K562 (cell line): Measurements from ENCODE around the gene PIK3C2A. TPM values are rescaled to one million over a fixed set of nuclear protein-coding genes. Genes with fewer than 3 reads are reported as not detected.

ENCODE experiments used
- ATAC-seq: fragments of 200-7000 bp; cut with Tn5 transposase; 3 replicates; pipeline ENCODE4 v1.9.1; 2020; ENCODE audit warnings: moderate library complexity
- BruUV-seq: library from RNA; stranded (reverse); fragments of 400-500 nt; replicated peaks from 2 replicates; lab custom pipeline; 2021; lab: Mats Ljungman, UMichigan
- CTCF ChIA-PET: fragments of 300-600 bp; formaldehyde crosslinking; extraction: SDS; loops from one replicate; lab custom pipeline; 2021; ENCODE audit warnings: low intra/inter-chr PET ratio; lab: Yijun Ruan, JAX
- POLR2A ChIA-PET: fragments of 300-600, 350-650 bp; sonication (Branson Sonifier 250); formaldehyde crosslinking; extraction: SDS; loops from one replicate; lab custom pipeline; 2021; ENCODE audit warnings: antibody characterized with exemption, inconsistent platforms; lab: Yijun Ruan, JAX
- DNase-seq, 4 experiments: peaks; one replicate each; pipeline versions ENCODE4 v3.0.0 to v3.0.0-alpha.2; 2011 to 2018; ENCODE audit warnings: low spot score in 3 of 4, mixed read lengths in 3 of 4; ENCODE audit errors: extremely low read depth in 1 of 4
- FAIRE-seq: peaks from 2 replicates; lab custom pipeline; 2011; peaks lifted over from hg19 to GRCh38; lab: Jason Lieb, UNC
- H2AFZ ChIP-seq: 2 replicates; pipeline ENCODE4 v1.6.0; 2011; ENCODE audit warnings: low read depth, low read length, control low read depth, inconsistent platforms
- H3K27ac ChIP-seq: fragments of 200-600 bp; 3 replicates; pipeline ENCODE4 v1.8.0; 2011; ENCODE audit warnings: low read depth, mild to moderate bottlenecking, control low read depth, inconsistent platforms, low read length, moderate library complexity, mixed read lengths; ENCODE audit errors: extremely low read depth
- H3K27me3 ChIP-seq, 2 experiments: fragments of 300-600 bp in 1 of 2; 2 replicates in 1 of 2; 3 replicates in 1 of 2; pipeline versions ENCODE4 v1.6.0 to v1.8.0; 2011; ENCODE audit warnings: inconsistent platforms in 2 of 2, low read length in 2 of 2, mild to moderate bottlenecking in 1 of 2, mixed read lengths in 1 of 2, moderate library complexity in 1 of 2; ENCODE audit not compliant: control insufficient read depth in 2 of 2, insufficient read depth in 2 of 2
- H3K36me3 ChIP-seq: fragments of 300-600 bp; 3 replicates; pipeline ENCODE4 v1.8.0; 2011; ENCODE audit warnings: mild to moderate bottlenecking, low read length, inconsistent platforms; ENCODE audit not compliant: control insufficient read depth, insufficient read depth
- H3K4me1 ChIP-seq, 2 experiments: fragments of 200-600 bp in 1 of 2; replicated peaks in 1 of 2; 2 replicates in 1 of 2; 3 replicates in 1 of 2; pipeline versions ENCODE4 v1.5.1 to v1.8.0; 2011; ENCODE audit warnings: inconsistent platforms in 2 of 2, low read length in 2 of 2, mild to moderate bottlenecking in 1 of 2, mixed read lengths in 1 of 2, moderate library complexity in 1 of 2; ENCODE audit not compliant: control insufficient read depth in 2 of 2, insufficient read depth in 2 of 2
- H3K4me2 ChIP-seq: 2 replicates; pipeline ENCODE4 v1.6.1; 2011; ENCODE audit warnings: low read length, control low read depth, inconsistent platforms, mixed read lengths; ENCODE audit not compliant: insufficient read depth
- H3K4me3 ChIP-seq: fragments of 200-600 bp; sonication (generic), shearing (Covaris generic); 2 replicates; pipeline ENCODE4 v1.5.1; 2016; ENCODE audit warnings: control low read depth, inconsistent platforms
- H3K79me2 ChIP-seq: fragments of 200-600 bp; 3 replicates; pipeline ENCODE4 v1.8.0; 2011; ENCODE audit warnings: low read length, inconsistent platforms; ENCODE audit not compliant: control insufficient read depth, insufficient read depth
- H3K9ac ChIP-seq, 2 experiments: 2 replicates each; pipeline versions ENCODE4 v1.6.0 to v1.6.1; 2011; ENCODE audit warnings: low read depth in 2 of 2, low read length in 2 of 2, control low read depth in 1 of 2, inconsistent platforms in 1 of 2, mild to moderate bottlenecking in 1 of 2, mixed read lengths in 1 of 2; ENCODE audit not compliant: insufficient read depth in 1 of 2
- H3K9me1 ChIP-seq: one replicate; pipeline ENCODE4 v1.6.0; 2011; ENCODE audit warnings: inconsistent platforms, mild to moderate bottlenecking, low read length, moderate library complexity; ENCODE audit not compliant: control insufficient read depth, insufficient read depth
- H3K9me3 ChIP-seq: replicated peaks from 2 replicates; pipeline ENCODE4 v1.5.1; 2011; ENCODE audit warnings: low read depth, low read length, inconsistent platforms; ENCODE audit not compliant: control insufficient read depth, insufficient read depth
- H4K20me1 ChIP-seq: replicated peaks from 2 replicates; pipeline ENCODE4 v1.6.1; 2011; ENCODE audit warnings: low read length, inconsistent platforms, mixed read lengths; ENCODE audit not compliant: control insufficient read depth, insufficient read depth
- BDP1 ChIP-seq: IDR thresholded peaks from 3 replicates; pipeline ENCODE4 v1.6.1; 2011; ENCODE audit not compliant: insufficient read length, insufficient read depth
- ESRRA ChIP-seq: fragments of 450-650 bp; IDR thresholded peaks from 2 replicates; pipeline ENCODE4 v1.6.1; 2014; ENCODE audit warnings: low read depth, mild to moderate bottlenecking, moderate library complexity, borderline replicate concordance
- GMEB1 ChIP-seq: fragments of 250-450 bp; sonication (Bioruptor Pico); IDR thresholded peaks from 2 replicates; pipeline ENCODE4 v1.4.0; 2020; ENCODE audit warnings: mild to moderate bottlenecking
- NFATC3 ChIP-seq: fragments of 450-650 bp; IDR thresholded peaks from 2 replicates; pipeline ENCODE4 v1.6.1; 2017; ENCODE audit warnings: mild to moderate bottlenecking
- TCFL5 ChIP-seq: fragments of 250-450 bp; sonication (Bioruptor Pico); conservative IDR thresholded peaks from 2 replicates; pipeline ENCODE4 v1.6.1; 2021; ENCODE audit warnings: mild to moderate bottlenecking, moderate library complexity, matching md5 sums
- ZKSCAN8 ChIP-seq: fragments of 200-800 bp; sonication (Bioruptor generic); IDR thresholded peaks from 2 replicates; pipeline ENCODE4 v1.6.1; 2016; ENCODE audit warnings: missing genetic modification characterization, missing compliant biosample characterization
- WGBS: fragments of 100-300 bp; shearing (Covaris generic); methylation state at CpG from one replicate; pipeline ENCODE4 v1.1.6; 2016; ENCODE audit warnings: low coverage, mixed read lengths; ENCODE audit not compliant: insufficient coverage; ENCODE audit errors: missing lambda C conversion rate; 5-methylcytosine and 5-hydroxymethylcytosine counted together
- in situ Hi-C: fragments of 300-500 bp; cut with MboI; formaldehyde crosslinking; loops from 4 replicates; pipeline ENCODE4 v1.15.0; 2018; ENCODE audit warnings: inconsistent platforms, mixed read lengths
- intact Hi-C: fragments of 100-400 bp; cut with micrococcal nuclease; formaldehyde crosslinking; loops from 2 replicates; pipeline ENCODE4 v1.14.2; 2022
- polyA plus RNA-seq, 8 experiments: library from polyadenylated mRNA; depleted of rRNA in 4 of 8; stranded (reverse) in 5 of 8; unstranded in 3 of 8; fragments of >200 nt; fragmentation: Nextera tagmentation in 2 of 8; fragmentation: Illumina TruSeq in 1 of 8; extraction: Ambion mirVana in 2 of 8; extraction: Trizol in 1 of 8; gene quantifications; 2 replicates each; pipeline versions ENCODE4 v1.2.1 to v1.2.3, GENCODE V29; 2011 to 2014; ENCODE audit warnings: inconsistent platforms in 1 of 8, missing spikeins in 1 of 8
- total RNA-seq, 7 experiments: library from RNA; depleted of rRNA in 6 of 7; stranded (reverse); fragments of >200 nt in 6 of 7; fragmentation: Illumina TruSeq in 2 of 7; extraction: Trizol in 2 of 7; gene quantifications; 2 replicates each; pipeline versions ENCODE4 v1.2.1 to v1.2.3, GENCODE V29; 2011 to 2021; ENCODE audit warnings: low replicate concordance in 1 of 7

The PIK3C2A gene
- total and polyA plus RNA-seq, 9 of the 15 experiments (the other 6 are each of a cell fraction or from before 2014, with no cell fraction given), result 3.1 to 25.2 (median 15.6) TPM

DNA sequence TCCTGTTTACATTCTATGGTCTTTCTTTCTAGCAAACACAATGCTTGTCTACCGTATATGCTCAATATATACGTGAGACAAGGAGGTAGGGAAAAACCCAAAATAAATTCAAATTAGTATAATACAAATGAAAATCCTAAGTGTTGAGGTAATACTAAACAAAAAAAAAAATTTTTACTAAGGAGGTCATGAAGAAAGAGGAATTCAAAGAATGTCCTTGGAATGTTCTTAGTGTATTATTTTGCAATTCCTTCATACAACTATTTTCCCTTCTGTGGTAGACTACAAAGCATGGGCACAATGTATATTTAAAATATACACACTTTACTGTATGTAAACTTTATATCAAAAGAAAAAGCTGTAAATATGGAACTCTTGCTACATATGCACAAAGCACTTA lies 36.4 kb downstream of the PIK3C2A start:
- Histone ChIP-seq H3K9ac (no peak overlapping the region), H3K4me1 (no peaks in the 10 kb centered on the region), H4K20me1 (no peaks in the 10 kb centered on the region), H3K9me3 (no peaks in the 10 kb centered on the region), H3K79me2 (no peaks in the 10 kb centered on the region), H2AFZ (no peak overlapping the region), H3K36me3 (peaks cover 4% of the 10 kb centered on the region; the same call in 1 of the 3 replicates), H3K4me2 (no peak overlapping the region), H3K27me3 (no peaks in the 10 kb centered on the region), H3K9me1 (no peaks in the 10 kb centered on the region), H3K27ac (no peak overlapping the region), H3K4me3 (no peak overlapping the region)
- DNase-seq (no peak), ATAC-seq (no peak), FAIRE-seq (no peak)
- WGBS, result 100% methylated on average over 2 of the region's 2 CpGs
- POLR2A ChIA-PET, result interaction anchor here (1.3 to 3.5 kb wide), 2 partner anchors 11 to 16 kb away, joined by 5 to 13 read pairs; no protein-coding TSS in a partner anchor
- CTCF ChIA-PET, result no interaction called here
- no peak for TF ChIP-seq NFATC3
- no peak for TF ChIP-seq ESRRA
- TF ChIP-seq TCFL5 (CRISPR knock-in tag), result no peak
- TF ChIP-seq BDP1, result no peak
- TF ChIP-seq GMEB1 (CRISPR knock-in tag), result no peak
- no peak for TF ChIP-seq ZKSCAN8 (CRISPR knock-in tag)
- intact Hi-C loops (no loop called here), in situ Hi-C loops (no loop called here)
- BruUV-seq, result no TSS peak
